ENCODE data around the gene PLEKHF1. TPM values are rescaled to one million over a fixed set of nuclear protein-coding genes. Genes with fewer than 3 reads are reported as not detected.

PLEKHF1 gene
- total and polyA plus RNA-seq, 2 experiments from 2014 or later = 10.1 to 25.1 TPM

DNA sequence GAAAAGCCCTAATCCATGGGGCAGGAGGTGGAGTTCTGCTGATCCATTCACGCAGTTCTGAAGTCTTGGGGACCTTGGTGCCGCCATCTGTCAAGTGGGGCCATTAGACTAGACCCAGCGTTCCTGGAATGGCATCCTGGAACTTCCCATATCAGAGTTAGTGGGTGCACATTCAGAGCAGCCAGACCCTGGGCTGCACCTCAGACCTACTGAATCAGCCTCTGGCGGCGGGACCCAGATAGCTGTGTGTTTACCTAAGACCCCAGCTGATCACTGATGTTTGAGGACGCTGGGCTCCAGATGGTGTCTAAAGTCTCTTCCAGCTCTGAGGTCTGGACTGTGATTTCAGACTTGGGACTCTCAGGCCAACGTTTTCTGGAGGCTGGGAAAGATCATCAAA, 46.4 kb upstream of the PLEKHF1 start:
- ATAC-seq = no peak
- DNase-seq (ENCODE audit: low spot score) = no peak
- no peak overlapping the region for H3K4me3 Mint-ChIP-seq
- no peaks in the 10 kb centered on the region for H3K4me1 ChIP-seq (ENCODE audit: insufficient read depth)
- peaks cover 20% of the 10 kb centered on the region for H3K36me3 Mint-ChIP-seq (ENCODE audit: low read depth)
- H3K27ac Mint-ChIP-seq = no peak overlapping the region
- TF ChIP-seq ZNF331 (CRISPR knock-in tag; IDR thresholded peaks at IDR 0.05; ENCODE audit: low read depth) (no peak), STAT1 (IDR thresholded peaks at IDR 0.05; ENCODE audit: unreplicated experiment) (no peak), ZNF114 (CRISPR knock-in tag; IDR thresholded peaks at IDR 0.05) (no peak), NANOG (IDR thresholded peaks at IDR 0.05; ENCODE audit: borderline replicate concordance) (no peak), CREB1 (CRISPR knock-in tag; IDR thresholded peaks at IDR 0.05; ENCODE audit: low read depth) (no peak), EZH2phosphoT487 (IDR thresholded peaks at IDR 0.05; ENCODE audit: unreplicated experiment) (no peak), EZH2 (IDR thresholded peaks at IDR 0.05; ENCODE audit: low read depth, unreplicated experiment) (no peak), JUNB (IDR thresholded peaks at IDR 0.05; ENCODE audit: unreplicated experiment) (no peak), POLR2AphosphoS5 (IDR thresholded peaks at IDR 0.05; ENCODE audit: low read depth) (no peak)
- TF ChIP-seq, protein P1, sequence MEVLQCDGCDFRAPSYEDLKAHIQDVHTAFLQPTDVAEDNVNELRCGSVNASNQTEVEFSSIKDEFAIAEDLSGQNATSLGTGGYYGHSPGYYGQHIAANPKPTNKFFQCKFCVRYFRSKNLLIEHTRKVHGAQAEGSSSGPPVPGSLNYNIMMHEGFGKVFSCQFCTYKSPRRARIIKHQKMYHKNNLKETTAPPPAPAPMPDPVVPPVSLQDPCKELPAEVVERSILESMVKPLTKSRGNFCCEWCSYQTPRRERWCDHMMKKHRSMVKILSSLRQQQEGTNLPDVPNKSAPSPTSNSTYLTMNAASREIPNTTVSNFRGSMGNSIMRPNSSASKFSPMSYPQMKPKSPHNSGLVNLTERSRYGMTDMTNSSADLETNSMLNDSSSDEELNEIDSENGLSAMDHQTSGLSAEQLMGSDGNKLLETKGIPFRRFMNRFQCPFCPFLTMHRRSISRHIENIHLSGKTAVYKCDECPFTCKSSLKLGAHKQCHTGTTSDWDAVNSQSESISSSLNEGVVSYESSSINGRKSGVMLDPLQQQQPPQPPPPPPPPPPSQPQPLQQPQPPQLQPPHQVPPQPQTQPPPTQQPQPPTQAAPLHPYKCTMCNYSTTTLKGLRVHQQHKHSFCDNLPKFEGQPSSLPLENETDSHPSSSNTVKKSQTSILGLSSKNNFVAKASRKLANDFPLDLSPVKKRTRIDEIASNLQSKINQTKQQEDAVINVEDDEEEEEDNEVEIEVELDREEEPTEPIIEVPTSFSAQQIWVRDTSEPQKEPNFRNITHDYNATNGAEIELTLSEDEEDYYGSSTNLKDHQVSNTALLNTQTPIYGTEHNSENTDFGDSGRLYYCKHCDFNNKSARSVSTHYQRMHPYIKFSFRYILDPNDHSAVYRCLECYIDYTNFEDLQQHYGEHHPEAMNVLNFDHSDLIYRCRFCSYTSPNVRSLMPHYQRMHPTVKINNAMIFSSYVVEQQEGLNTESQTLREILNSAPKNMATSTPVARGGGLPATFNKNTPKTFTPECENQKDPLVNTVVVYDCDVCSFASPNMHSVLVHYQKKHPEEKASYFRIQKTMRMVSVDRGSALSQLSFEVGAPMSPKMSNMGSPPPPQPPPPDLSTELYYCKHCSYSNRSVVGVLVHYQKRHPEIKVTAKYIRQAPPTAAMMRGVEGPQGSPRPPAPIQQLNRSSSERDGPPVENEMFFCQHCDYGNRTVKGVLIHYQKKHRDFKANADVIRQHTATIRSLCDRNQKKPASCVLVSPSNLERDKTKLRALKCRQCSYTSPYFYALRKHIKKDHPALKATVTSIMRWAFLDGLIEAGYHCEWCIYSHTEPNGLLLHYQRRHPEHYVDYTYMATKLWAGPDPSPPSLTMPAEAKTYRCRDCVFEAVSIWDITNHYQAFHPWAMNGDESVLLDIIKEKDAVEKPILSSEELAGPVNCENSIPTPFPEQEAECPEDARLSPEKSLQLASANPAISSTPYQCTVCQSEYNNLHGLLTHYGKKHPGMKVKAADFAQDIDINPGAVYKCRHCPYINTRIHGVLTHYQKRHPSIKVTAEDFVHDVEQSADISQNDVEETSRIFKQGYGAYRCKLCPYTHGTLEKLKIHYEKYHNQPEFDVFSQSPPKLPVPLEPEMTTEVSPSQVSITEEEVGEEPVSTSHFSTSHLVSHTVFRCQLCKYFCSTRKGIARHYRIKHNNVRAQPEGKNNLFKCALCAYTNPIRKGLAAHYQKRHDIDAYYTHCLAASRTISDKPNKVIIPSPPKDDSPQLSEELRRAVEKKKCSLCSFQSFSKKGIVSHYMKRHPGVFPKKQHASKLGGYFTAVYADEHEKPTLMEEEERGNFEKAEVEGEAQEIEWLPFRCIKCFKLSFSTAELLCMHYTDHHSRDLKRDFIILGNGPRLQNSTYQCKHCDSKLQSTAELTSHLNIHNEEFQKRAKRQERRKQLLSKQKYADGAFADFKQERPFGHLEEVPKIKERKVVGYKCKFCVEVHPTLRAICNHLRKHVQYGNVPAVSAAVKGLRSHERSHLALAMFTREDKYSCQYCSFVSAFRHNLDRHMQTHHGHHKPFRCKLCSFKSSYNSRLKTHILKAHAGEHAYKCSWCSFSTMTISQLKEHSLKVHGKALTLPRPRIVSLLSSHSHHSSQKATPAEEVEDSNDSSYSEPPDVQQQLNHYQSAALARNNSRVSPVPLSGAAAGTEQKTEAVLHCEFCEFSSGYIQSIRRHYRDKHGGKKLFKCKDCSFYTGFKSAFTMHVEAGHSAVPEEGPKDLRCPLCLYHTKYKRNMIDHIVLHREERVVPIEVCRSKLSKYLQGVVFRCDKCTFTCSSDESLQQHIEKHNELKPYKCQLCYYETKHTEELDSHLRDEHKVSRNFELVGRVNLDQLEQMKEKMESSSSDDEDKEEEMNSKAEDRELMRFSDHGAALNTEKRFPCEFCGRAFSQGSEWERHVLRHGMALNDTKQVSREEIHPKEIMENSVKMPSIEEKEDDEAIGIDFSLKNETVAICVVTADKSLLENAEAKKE (CRISPR knock-in tag; IDR thresholded peaks at IDR 0.05) = no peak
- TF ChIP-seq, protein P2, sequence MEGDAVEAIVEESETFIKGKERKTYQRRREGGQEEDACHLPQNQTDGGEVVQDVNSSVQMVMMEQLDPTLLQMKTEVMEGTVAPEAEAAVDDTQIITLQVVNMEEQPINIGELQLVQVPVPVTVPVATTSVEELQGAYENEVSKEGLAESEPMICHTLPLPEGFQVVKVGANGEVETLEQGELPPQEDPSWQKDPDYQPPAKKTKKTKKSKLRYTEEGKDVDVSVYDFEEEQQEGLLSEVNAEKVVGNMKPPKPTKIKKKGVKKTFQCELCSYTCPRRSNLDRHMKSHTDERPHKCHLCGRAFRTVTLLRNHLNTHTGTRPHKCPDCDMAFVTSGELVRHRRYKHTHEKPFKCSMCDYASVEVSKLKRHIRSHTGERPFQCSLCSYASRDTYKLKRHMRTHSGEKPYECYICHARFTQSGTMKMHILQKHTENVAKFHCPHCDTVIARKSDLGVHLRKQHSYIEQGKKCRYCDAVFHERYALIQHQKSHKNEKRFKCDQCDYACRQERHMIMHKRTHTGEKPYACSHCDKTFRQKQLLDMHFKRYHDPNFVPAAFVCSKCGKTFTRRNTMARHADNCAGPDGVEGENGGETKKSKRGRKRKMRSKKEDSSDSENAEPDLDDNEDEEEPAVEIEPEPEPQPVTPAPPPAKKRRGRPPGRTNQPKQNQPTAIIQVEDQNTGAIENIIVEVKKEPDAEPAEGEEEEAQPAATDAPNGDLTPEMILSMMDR (conservative IDR thresholded peaks at IDR 0.05; ENCODE audit: low read depth in 2 of 2) = no peak
- TF ChIP-seq, protein P3, sequence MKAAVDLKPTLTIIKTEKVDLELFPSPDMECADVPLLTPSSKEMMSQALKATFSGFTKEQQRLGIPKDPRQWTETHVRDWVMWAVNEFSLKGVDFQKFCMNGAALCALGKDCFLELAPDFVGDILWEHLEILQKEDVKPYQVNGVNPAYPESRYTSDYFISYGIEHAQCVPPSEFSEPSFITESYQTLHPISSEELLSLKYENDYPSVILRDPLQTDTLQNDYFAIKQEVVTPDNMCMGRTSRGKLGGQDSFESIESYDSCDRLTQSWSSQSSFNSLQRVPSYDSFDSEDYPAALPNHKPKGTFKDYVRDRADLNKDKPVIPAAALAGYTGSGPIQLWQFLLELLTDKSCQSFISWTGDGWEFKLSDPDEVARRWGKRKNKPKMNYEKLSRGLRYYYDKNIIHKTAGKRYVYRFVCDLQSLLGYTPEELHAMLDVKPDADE (IDR thresholded peaks at IDR 0.05) = no peak
- TF ChIP-seq, protein P4, sequence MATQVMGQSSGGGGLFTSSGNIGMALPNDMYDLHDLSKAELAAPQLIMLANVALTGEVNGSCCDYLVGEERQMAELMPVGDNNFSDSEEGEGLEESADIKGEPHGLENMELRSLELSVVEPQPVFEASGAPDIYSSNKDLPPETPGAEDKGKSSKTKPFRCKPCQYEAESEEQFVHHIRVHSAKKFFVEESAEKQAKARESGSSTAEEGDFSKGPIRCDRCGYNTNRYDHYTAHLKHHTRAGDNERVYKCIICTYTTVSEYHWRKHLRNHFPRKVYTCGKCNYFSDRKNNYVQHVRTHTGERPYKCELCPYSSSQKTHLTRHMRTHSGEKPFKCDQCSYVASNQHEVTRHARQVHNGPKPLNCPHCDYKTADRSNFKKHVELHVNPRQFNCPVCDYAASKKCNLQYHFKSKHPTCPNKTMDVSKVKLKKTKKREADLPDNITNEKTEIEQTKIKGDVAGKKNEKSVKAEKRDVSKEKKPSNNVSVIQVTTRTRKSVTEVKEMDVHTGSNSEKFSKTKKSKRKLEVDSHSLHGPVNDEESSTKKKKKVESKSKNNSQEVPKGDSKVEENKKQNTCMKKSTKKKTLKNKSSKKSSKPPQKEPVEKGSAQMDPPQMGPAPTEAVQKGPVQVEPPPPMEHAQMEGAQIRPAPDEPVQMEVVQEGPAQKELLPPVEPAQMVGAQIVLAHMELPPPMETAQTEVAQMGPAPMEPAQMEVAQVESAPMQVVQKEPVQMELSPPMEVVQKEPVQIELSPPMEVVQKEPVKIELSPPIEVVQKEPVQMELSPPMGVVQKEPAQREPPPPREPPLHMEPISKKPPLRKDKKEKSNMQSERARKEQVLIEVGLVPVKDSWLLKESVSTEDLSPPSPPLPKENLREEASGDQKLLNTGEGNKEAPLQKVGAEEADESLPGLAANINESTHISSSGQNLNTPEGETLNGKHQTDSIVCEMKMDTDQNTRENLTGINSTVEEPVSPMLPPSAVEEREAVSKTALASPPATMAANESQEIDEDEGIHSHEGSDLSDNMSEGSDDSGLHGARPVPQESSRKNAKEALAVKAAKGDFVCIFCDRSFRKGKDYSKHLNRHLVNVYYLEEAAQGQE (IDR thresholded peaks at IDR 0.05; ENCODE audit: unreplicated experiment) = no peak
- no peaks in the 10 kb centered on the region for H4K20me1 ChIP-seq (replicated peaks; ENCODE audit: insufficient read depth)
- H3K4me1 Mint-ChIP-seq = no peaks in the 10 kb centered on the region
- H3K79me2 ChIP-seq (replicated peaks; ENCODE audit: insufficient read depth) = no peaks in the 10 kb centered on the region
- no peaks in the 10 kb centered on the region for H3K27me3 ChIP-seq (ENCODE audit: insufficient read depth)
- peaks cover 12% of the 10 kb centered on the region for H3K27me3 Mint-ChIP-seq (ENCODE audit: insufficient read depth, low read depth, poor library complexity)
- no peaks in the 10 kb centered on the region; the same call in 2 of the 3 replicates for H3K9me3 Mint-ChIP-seq
- no peak overlapping the region for H3K27ac ChIP-seq (ENCODE audit: low read depth)
- H3K9me2 ChIP-seq (ENCODE audit: insufficient read depth) = no peaks in the 10 kb centered on the region
- no peak overlapping the region for H3K4me3 ChIP-seq
- no peak overlapping the region for H3K4me2 ChIP-seq
- no peaks in the 10 kb centered on the region for H3K36me3 ChIP-seq (ENCODE audit: insufficient read depth)
- no peak overlapping the region for H2AFZ ChIP-seq
- H3F3A ChIP-seq (replicated peaks; ENCODE audit: low read depth) = no peaks in the 10 kb centered on the region

Measured in GM23338 (cell line).